Measurements from ENCODE around the gene MED27. TPM values are rescaled to one million over a fixed set of nuclear protein-coding genes. Genes with fewer than 3 reads are reported as not detected.

Gene MED27
- total and polyA plus RNA-seq, 8 donors = 3.2 to 11.7 (median 5.8) TPM

- intact Hi-C loops (cut with DNase I) = no loop called here
- Histone ChIP-seq H3K36me3 (no peaks in the 10 kb centered on the region), H3K27ac (no peak overlapping the region), H3K9me3 (no peaks in the 10 kb centered on the region), H3K27me3 (no peaks in the 10 kb centered on the region), H3K4me3 (no peak overlapping the region), H3K4me1 (peaks cover 0 to 13% (median 9%) of the 10 kb centered on the region in 3 donors)
- FAIRE-seq (no peak), ATAC-seq (no peak), DNase-seq (no peak)
- TF ChIP-seq, protein P1, sequence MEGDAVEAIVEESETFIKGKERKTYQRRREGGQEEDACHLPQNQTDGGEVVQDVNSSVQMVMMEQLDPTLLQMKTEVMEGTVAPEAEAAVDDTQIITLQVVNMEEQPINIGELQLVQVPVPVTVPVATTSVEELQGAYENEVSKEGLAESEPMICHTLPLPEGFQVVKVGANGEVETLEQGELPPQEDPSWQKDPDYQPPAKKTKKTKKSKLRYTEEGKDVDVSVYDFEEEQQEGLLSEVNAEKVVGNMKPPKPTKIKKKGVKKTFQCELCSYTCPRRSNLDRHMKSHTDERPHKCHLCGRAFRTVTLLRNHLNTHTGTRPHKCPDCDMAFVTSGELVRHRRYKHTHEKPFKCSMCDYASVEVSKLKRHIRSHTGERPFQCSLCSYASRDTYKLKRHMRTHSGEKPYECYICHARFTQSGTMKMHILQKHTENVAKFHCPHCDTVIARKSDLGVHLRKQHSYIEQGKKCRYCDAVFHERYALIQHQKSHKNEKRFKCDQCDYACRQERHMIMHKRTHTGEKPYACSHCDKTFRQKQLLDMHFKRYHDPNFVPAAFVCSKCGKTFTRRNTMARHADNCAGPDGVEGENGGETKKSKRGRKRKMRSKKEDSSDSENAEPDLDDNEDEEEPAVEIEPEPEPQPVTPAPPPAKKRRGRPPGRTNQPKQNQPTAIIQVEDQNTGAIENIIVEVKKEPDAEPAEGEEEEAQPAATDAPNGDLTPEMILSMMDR (IDR thresholded peaks at IDR 0.05) = no peak
- 72 to 76% methylated on average over 8 of the region's 8 CpGs for WGBS, 2 donors
Measured at GRCh38 chr9:131980267-131981016, 99.2 kb downstream of the MED27 start.

GRCh38 chr9:131977109-131977838, 102.4 kb downstream of the MED27 start:
- DNase-seq = no peak
- TF ChIP-seq, protein P1 (IDR thresholded peaks at IDR 0.05) = no peak
- intact Hi-C loops (cut with DNase I) = no loop called here
- ATAC-seq = peak in 1 of 4 donors; percentile 20
- Histone ChIP-seq H3K27ac (peak overlapping the region in 2 of 4 donors; percentile 8 to 10), H3K36me3 (no peaks in the 10 kb centered on the region), H3K4me3 (no peak overlapping the region), H3K4me1 (peaks cover 0 to 13% (median 9%) of the 10 kb centered on the region in 3 donors), H3K27me3 (no peaks in the 10 kb centered on the region), H3K9me3 (no peaks in the 10 kb centered on the region)
- WGBS, 2 donors = 96% methylated on average over 10 of the region's 10 CpGs
- FAIRE-seq = no peak

DNA sequence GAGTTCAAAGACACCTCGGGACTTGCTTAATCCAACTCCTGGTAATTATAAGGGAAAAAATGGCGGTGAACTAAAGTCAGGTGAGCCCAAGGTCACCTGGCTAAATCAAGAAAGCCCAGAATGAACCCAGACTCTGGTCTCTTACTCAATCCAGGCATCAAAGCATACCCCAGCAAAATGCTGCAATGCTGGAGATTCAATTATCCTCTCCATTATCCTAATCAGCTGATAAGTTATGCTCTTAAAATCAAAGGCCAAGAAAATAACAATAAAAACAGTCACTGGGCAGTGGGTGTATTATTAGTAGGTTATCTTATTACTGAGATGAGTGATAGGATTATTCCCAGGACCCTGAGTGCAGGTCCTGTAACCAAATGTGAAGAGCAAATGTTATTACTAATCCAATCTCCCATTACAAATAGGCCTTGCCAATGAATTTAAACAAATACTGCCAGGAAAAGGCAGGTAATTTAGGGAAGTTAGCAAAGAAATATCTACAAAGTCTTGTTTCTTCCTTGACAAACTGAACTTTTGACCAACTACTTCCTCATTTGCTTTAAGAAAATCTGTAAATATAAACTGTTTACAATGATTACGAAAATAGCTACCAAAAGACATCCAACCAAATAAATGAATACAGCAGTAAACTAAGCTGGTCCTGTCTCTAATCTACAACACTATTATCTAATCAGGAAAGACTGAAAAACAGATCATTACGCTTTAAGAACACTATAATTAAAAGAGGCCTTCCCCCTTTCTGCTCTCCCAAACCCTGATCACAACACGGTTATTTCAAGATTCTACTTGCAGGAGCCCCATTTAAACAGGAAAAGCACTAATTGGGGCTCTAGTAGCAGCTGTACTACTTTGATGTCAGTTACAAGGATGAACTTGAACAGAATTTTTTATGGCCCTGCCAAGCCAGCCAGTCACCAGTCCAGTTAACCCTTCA, 103.2 kb downstream of the MED27 start:
- ATAC-seq (peak in 2 of 4 donors; percentile 52 to 71), FAIRE-seq (no peak), DNase-seq (no peak)
- Histone ChIP-seq H3K36me3 (no peaks in the 10 kb centered on the region), H3K9me3 (no peaks in the 10 kb centered on the region), H3K4me1 (peaks cover 0 to 13% (median 9%) of the 10 kb centered on the region in 3 donors), H3K4me3 (no peak overlapping the region), H3K27me3 (no peaks in the 10 kb centered on the region), H3K27ac (peak overlapping the region in 2 of 4 donors; percentile 10 to 18)
- 71 to 78% methylated on average over 5 of the region's 5 CpGs for WGBS, 2 donors
- TF ChIP-seq, protein P1 (IDR thresholded peaks at IDR 0.05) = no peak
- intact Hi-C loops (cut with DNase I) = no loop called here

DNA sequence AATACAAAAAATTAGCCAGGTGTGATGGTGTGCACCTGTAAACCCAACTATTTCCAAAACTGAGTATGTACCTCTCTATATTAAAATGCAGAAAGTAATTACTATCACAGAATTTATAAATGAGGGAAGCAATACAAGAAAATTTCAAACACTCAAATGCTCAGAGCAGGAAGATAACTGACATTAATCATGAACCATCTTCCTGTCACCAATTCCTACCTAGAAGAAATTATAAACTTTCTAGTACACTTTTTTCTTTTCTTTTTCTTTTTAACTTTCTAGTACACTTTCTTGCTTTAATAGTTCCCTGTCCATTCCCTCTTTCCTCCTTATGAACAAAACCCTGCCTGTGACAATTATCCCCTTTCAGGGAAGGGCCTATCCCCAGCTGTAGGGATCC, 106.8 kb downstream of the MED27 start:
- TF ChIP-seq, protein P1 (IDR thresholded peaks at IDR 0.05) = no peak
- H3K27me3 ChIP-seq = no peaks in the 10 kb centered on the region
- H3K27ac ChIP-seq = no peak overlapping the region
- peaks cover 0 to 17% (median 9%) of the 10 kb centered on the region in 3 donors for H3K4me1 ChIP-seq
- H3K9me3 ChIP-seq = no peaks in the 10 kb centered on the region
- DNase-seq = no peak
- intact Hi-C loops (cut with DNase I) = no loop called here
- no peak for ATAC-seq
- no peaks in the 10 kb centered on the region for H3K36me3 ChIP-seq
- no peak for FAIRE-seq
- H3K4me3 ChIP-seq = no peak overlapping the region

Measured in pancreas (tissue), 10 donors.